OCI-LY7 (cell line): ENCODE data around the gene FAM9C.

Source experiments
- CTCF ChIP-seq: fragments of 200-600 bp; sonication (generic); conservative IDR thresholded peaks from 2 replicates; pipeline ENCODE4 v1.5.1; 2014; ENCODE audit warnings: mild to moderate bottlenecking, antibody characterized with exemption, low read length, moderate library complexity, mixed read lengths
- EZH2phosphoT487 ChIP-seq: fragments of 200-600 bp; sonication (generic); IDR thresholded peaks from 2 replicates; pipeline ENCODE4 v1.6.1; 2018; ENCODE audit warnings: low read depth, borderline replicate concordance, mild to moderate bottlenecking, mixed run types, antibody characterized with exemption, low read length, moderate library complexity, mixed read lengths

DNA sequence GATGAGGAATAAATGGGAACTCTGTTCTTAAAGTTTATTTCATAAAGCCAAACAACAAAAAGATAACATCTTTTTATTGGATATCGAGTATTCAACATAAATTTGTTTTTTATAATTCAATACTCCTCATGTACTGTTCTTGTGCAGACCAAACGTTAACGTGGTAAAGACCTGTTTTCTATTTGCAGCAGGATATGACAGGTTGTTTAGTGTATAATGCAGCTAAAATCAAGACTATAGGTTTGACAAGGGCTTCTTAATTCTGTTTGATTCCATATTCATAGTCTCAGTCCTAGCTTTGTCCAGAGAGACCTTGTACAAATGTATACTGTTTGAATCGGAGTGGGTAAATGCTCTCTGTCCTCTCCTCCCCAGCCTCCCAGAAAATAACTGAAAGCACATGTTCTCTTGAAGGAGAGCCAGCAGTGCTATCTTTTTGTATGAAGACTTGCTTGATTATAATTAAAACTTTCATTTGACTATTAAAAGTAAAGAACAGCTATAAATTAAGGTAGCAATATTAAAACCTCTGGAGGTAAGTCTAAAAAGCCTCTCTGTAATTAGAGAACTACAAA lies 51.8 kb downstream of the FAM9C start:
- TF ChIP-seq CTCF (no peak), EZH2phosphoT487 (no peak)
